Endothelial cell of umbilical vein (primary cell): Measurements from ENCODE around the gene EFNA4.

Source experiments
- CTCF ChIP-seq, 2 donors: IDR thresholded peaks; 1 replicate in 1 of 2; 2 replicates in 1 of 2; pipeline ENCODE4 v1.5.1; 2011; ENCODE audit warnings: low read length in 2 of 2, mild to moderate bottlenecking in 2 of 2, moderate library complexity in 2 of 2, control low read depth in 1 of 2, inconsistent platforms in 1 of 2, low read depth in 1 of 2; ENCODE audit not compliant: insufficient read depth in 1 of 2; ENCODE audit errors: extremely low read depth in 1 of 2
- EZH2 ChIP-seq: IDR thresholded peaks from 2 replicates; pipeline ENCODE4 v1.6.1; 2012; ENCODE audit warnings: borderline replicate concordance, low read depth, mild to moderate bottlenecking, moderate library complexity, low read length, inconsistent platforms; ENCODE audit not compliant: severe bottlenecking
- FOS ChIP-seq: IDR thresholded peaks from 2 replicates; pipeline ENCODE4 v1.6.1; 2011; ENCODE audit warnings: mild to moderate bottlenecking, low read length, moderate library complexity, borderline replicate concordance; ENCODE audit not compliant: insufficient read depth
- JUN ChIP-seq: IDR thresholded peaks from 2 replicates; pipeline ENCODE4 v1.6.1; 2011; ENCODE audit warnings: borderline replicate concordance, low read depth; ENCODE audit not compliant: insufficient read length, insufficient read depth
- MAX ChIP-seq: IDR thresholded peaks from 2 replicates; pipeline ENCODE4 v1.6.1; 2011; ENCODE audit not compliant: insufficient read depth, insufficient read length
- POLR2A ChIP-seq: IDR thresholded peaks from 2 replicates; pipeline ENCODE4 v1.6.1; 2012; ENCODE audit warnings: low read depth, mild to moderate bottlenecking, control low read depth, low read length
- POLR2AphosphoS5 ChIP-seq: IDR thresholded peaks from 2 replicates; pipeline ENCODE4 v1.6.1; 2012; ENCODE audit warnings: low read depth, mild to moderate bottlenecking, control low read depth, low read length, moderate library complexity; ENCODE audit not compliant: insufficient read depth

GRCh38 chr1:155029513-155030242, 33.9 kb upstream of the EFNA4 start:
- no peak for TF ChIP-seq CTCF (IDR thresholded peaks at IDR 0.05; ENCODE audit: extremely low read depth in 1 of 2, insufficient read depth in 1 of 2, low read depth in 1 of 2, low read length in 2 of 2)
- TF ChIP-seq EZH2, result no peak
- TF ChIP-seq FOS, result no peak
- no peak for TF ChIP-seq POLR2A
- no peak for TF ChIP-seq JUN
- TF ChIP-seq POLR2AphosphoS5, result no peak
- no peak for TF ChIP-seq MAX
